Transverse colon (tissue), 4 donors: ENCODE measurements around the gene CDC25B. TPM values are rescaled to one million over a fixed set of nuclear protein-coding genes. Genes with fewer than 3 reads are reported as not detected.

Source experiments
- DNase-seq: peaks from one replicate; pipeline ENCODE4 v3.0.0-alpha.2; 2019
- H3K27ac ChIP-seq, 4 donors: fragments of 200-600 bp; sonication (generic); 2 replicates each; pipeline ENCODE4 v1.5.1; 2016 to 2018; ENCODE audit warnings: inconsistent platforms in 4 of 4
- H3K27me3 ChIP-seq: fragments of 200-600 bp; sonication (generic); 2 replicates; pipeline ENCODE4 v1.5.1; 2017; ENCODE audit warnings: inconsistent platforms
- H3K36me3 ChIP-seq, 4 donors: fragments of 200-600 bp; sonication (generic); 2 replicates each; pipeline ENCODE4 v1.5.1; 2017 to 2019; ENCODE audit warnings: inconsistent platforms in 4 of 4
- H3K4me1 ChIP-seq, 4 donors: fragments of 200-600 bp; sonication (generic); 2 replicates each; pipeline ENCODE4 v1.5.1; 2017 to 2020; ENCODE audit warnings: inconsistent platforms in 4 of 4
- H3K4me3 ChIP-seq, 4 donors: fragments of 200-600 bp; sonication (generic); 1 replicate in 1 of 4; 2 replicates in 3 of 4; pipeline versions ENCODE4 v1.5.1 to v1.6.1; 2017 to 2019; ENCODE audit warnings: inconsistent platforms in 4 of 4
- H3K9me3 ChIP-seq, 2 donors: fragments of 200-600 bp; sonication (generic); 2 replicates each; pipeline ENCODE4 v1.5.1; 2017 to 2019; ENCODE audit warnings: inconsistent platforms in 2 of 2
- CTCF ChIP-seq, 5 experiments: fragments of 200-600 bp in 3 of 5; fragments of 450-650 bp in 2 of 5; sonication (generic) in 3 of 5; IDR thresholded peaks; 1 replicate in 2 of 5; 2 replicates in 3 of 5; pipeline ENCODE4 v1.5.1; 2016 to 2017; ENCODE audit warnings: antibody characterized with exemption in 5 of 5, inconsistent platforms in 3 of 5, mild to moderate bottlenecking in 2 of 5, moderate library complexity in 1 of 5
- EP300 ChIP-seq: sonication (generic); formaldehyde crosslinking; IDR thresholded peaks from one replicate; pipeline ENCODE4 v1.6.1; 2017; ENCODE audit warnings: antibody characterized with exemption, low read depth
- POLR2A ChIP-seq: fragments of 450-650 bp; IDR thresholded peaks from one replicate; pipeline ENCODE4 v1.6.1; 2016; ENCODE audit warnings: antibody characterized with exemption, mild to moderate bottlenecking, moderate library complexity
- POLR2AphosphoS5 ChIP-seq, 3 donors: sonication (generic); formaldehyde crosslinking; IDR thresholded peaks; one replicate each; pipeline ENCODE4 v1.6.1; 2016; ENCODE audit warnings: antibody characterized with exemption in 3 of 3
- WGBS, 2 donors: methylation state at CpG; one replicate each; pipeline ENCODE4 v1.1.5; 2018; ENCODE audit warnings: low coverage in 1 of 2; 5-methylcytosine and 5-hydroxymethylcytosine counted together
- in situ Hi-C, 4 donors: fragments of 200-750 bp; cut with MboI; loops; one replicate each; pipeline versions ENCODE4 v1.15.0 to v1.15.1; 2017; ENCODE audit warnings: low sequenced_read_pairs in 3 of 4, low pct_ligation_motif_present in 1 of 4, low pct_unique_long_range_greater_than_20kb in 1 of 4
- intact Hi-C: fragments of 100-400 bp; cut with DNase I; formaldehyde crosslinking; loops from one replicate; pipeline ENCODE4 v1.15.1; 2023; ENCODE audit warnings: low total_unique reads
- total RNA-seq, 4 donors: library from RNA; depleted of rRNA; stranded (reverse); fragments of >200 nt; gene quantifications; one replicate each; pipeline ENCODE4 v1.1.0, GENCODE V29; 2016

The CDC25B gene
- total RNA-seq, 4 donors from 2014 or later = 14.1 to 89.4 (median 39.5) TPM

- H3K27ac ChIP-seq = peak overlapping the region; percentile 86 to 97 (median 92)
- no peaks in the 10 kb centered on the region for H3K9me3 ChIP-seq
- 8 to 16% methylated on average over 8 to 19 of the region's 20 CpGs for WGBS, 2 donors
- peak overlapping the region in 3 of 4 donors; percentile 21 to 35 (median 22) for H3K4me3 ChIP-seq
- peaks cover 28 to 67% (median 61%) of the 10 kb centered on the region in 4 donors for H3K4me1 ChIP-seq
- in situ Hi-C loops (no loop called here), intact Hi-C loops (no loop called here)
- no peaks in the 10 kb centered on the region for H3K36me3 ChIP-seq
- DNase-seq = peak; percentile 98
- TF ChIP-seq POLR2A = peak; percentile 78
- peak; percentile 97 for TF ChIP-seq EP300
- no peak for TF ChIP-seq CTCF (IDR thresholded peaks at IDR 0.05)
- TF ChIP-seq POLR2AphosphoS5 (IDR thresholded peaks at IDR 0.05) = peak; percentile 95 to 98 (median 98)
- no peaks in the 10 kb centered on the region for H3K27me3 ChIP-seq
These were observed 15.6 kb downstream of the CDC25B start for GRCh38 chr20:3811467-3812258.

- Histone ChIP-seq H3K4me3 (no peak overlapping the region), H3K27me3 (no peaks in the 10 kb centered on the region), H3K9me3 (no peaks in the 10 kb centered on the region), H3K4me1 (peaks cover 22 to 61% (median 54%) of the 10 kb centered on the region in 4 donors), H3K27ac (peak overlapping the region; percentile 86 to 97 (median 92)), H3K36me3 (no peaks in the 10 kb centered on the region)
- intact Hi-C loops = no loop called here
- TF ChIP-seq POLR2AphosphoS5 (IDR thresholded peaks at IDR 0.05) (no peak), POLR2A (no peak), CTCF (IDR thresholded peaks at IDR 0.05) (no peak), EP300 (no peak)
- 93% methylated on average over 9 of the region's 9 CpGs; no CpG with 5 or more reads in 1 of the 2 donors for WGBS, 2 donors
- DNase-seq = no peak
- in situ Hi-C loops = no loop called here
These were observed 16.2 kb downstream of the CDC25B start for GRCh38 chr20:3812259-3812681.

GRCh38 chr20:3812975-3813847 is 17.1 kb downstream of the CDC25B start:
- intact Hi-C loops (no loop called here), in situ Hi-C loops (no loop called here)
- H3K27ac ChIP-seq = peak overlapping the region; percentile 86 to 97 (median 92)
- no peaks in the 10 kb centered on the region for H3K9me3 ChIP-seq
- 49 to 56% methylated on average over 5 to 8 of the region's 8 CpGs for WGBS, 2 donors
- TF ChIP-seq EP300 = no peak
- TF ChIP-seq POLR2A = no peak
- TF ChIP-seq CTCF (IDR thresholded peaks at IDR 0.05) = no peak
- TF ChIP-seq POLR2AphosphoS5 (IDR thresholded peaks at IDR 0.05) = no peak
- H3K4me3 ChIP-seq = no peak overlapping the region
- no peak for DNase-seq
- H3K27me3 ChIP-seq = no peaks in the 10 kb centered on the region
- H3K4me1 ChIP-seq = peaks cover 15 to 54% (median 47%) of the 10 kb centered on the region in 4 donors
- no peaks in the 10 kb centered on the region for H3K36me3 ChIP-seq
